HG02678 (cell line): ENCODE data around the gene IL3RA.
A peak's percentile ranks its signal among the peaks of the same experiment; 100 is the strongest.
"Not testable (repeated sequence)": the region's sequence is repeated elsewhere in the genome, so short reads cannot be mapped to it uniquely, and the experiment has no call there.

Experiments
- ATAC-seq: cut with Tn5 transposase; IDR thresholded peaks from one replicate; pipeline ENCODE4 v1.9.1; 2021; ENCODE audit warnings: mild to moderate bottlenecking, moderate library complexity; ENCODE audit not compliant: unreplicated experiment

Gene IL3RA

DNA sequence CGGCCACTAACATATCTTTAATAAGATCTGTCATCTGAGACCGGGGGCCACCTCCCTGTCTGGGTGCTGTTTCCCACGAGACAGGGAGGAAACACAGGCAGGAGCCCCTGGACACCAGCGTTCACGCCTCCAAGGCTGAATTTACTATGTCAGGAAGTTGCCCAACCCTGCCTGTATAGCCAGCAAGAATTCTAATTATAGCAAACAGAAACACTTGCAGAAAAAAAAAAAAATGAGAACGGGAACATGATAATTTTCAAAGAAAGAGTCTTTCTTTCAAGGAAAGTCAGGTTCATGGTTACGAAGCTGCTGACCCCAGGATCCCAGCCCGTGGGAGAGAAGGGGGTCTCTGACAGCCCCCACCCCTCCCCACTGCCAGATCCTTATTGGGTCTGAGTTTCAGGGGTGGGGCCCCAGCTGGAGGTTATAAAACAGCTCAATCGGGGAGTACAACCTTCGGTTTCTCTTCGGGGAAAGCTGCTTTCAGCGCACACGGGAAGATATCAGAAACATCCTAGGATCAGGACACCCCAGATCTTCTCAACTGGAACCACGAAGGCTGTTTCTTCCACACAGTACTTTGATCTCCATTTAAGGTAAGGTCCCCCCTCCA, at the start of gene IL3RA:
Gene IL3RA (plus strand): TSS at position 455 of the 613 bp plus-strand sequence. CDS start 4,981 bp downstream, outside the sequence.
- peak; percentile 64 for ATAC-seq

DNA sequence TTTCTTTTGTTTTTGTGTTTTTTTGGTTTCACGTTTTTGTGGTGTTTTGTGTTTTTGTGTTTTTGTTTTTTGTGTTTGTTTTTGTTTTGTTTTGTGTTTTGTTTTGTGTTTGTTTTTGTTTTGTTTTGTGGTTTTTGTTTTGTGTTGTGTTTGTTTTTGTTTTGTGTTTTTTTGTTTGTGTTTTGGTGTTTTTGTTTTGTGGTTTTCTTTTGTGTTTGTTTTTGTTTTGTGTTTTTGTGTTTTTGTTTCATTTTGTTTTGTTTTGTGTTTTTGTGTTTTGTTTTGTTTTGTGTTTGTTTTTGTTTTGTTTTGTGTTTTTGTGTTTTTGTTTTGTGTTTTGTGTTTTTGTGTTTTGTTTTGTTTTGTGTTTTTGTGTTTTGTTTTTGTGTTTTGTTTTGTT, 47.0 kb upstream of the IL3RA start:
- no peak for ATAC-seq

DNA sequence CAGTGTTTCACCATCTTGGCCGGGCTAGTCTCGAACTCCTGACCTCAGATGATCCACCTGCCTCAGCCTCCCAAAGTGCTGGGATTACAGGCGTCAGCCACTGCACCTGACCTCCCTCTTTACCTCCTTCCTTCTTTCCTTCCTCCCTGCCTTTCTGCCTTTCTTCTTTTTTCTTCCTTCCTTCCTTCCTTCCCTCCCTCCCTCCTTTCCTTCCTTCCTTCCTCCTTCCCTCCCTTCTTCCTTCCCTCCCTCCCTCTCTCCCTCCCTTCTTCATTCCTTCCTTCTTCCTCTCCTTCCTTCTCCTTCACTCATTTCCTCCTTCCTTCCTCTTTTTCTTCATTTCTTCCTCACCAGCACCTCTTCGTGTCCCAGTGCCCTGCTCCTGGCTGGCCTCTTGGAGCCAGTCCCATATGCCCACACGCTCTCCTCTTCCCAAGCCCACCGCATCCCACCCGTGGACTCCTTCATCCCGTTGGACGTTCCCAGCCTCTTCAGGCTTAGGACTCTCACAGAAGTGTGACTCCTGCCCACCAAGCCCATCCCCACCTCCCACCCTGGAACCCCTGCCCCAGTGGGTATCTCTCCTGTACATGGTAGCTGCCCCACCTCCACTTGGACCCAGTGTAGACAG, 45.4 kb upstream of the IL3RA start:
- no peak for ATAC-seq

DNA sequence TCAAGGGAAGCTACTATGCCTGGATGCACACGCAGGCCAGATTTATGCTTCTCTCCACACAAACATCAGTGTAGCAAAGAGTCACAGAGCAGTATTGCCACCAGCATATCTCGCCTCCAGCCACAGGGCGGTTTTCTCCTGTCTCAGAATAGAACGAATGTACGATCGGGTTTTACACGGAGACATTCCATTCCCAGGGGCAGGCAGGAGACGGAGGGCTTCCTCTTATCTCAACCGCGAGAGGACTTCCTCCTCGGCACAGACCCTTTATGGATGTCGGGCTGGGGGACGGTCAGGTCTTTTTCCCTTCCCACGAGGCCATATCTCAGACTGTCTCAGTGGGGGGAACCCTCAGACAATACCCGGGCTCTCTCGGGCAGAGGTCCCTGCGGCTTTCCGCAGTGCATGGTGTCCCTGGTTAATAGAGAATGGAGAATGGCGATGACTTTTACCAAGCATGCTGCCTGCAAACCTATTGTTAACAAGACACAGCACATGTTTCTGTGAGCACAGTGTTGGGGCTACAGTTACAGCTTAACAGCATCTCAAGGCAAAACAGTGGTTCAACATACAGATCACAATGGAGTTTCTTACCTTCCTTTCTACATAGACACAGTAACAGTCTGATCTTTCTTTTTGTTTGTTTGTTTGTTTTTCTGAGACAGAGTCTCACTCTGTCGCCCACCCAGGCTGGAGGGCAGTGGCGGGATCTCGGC, 43.9 kb upstream of the IL3RA start:
- no peak for ATAC-seq

DNA sequence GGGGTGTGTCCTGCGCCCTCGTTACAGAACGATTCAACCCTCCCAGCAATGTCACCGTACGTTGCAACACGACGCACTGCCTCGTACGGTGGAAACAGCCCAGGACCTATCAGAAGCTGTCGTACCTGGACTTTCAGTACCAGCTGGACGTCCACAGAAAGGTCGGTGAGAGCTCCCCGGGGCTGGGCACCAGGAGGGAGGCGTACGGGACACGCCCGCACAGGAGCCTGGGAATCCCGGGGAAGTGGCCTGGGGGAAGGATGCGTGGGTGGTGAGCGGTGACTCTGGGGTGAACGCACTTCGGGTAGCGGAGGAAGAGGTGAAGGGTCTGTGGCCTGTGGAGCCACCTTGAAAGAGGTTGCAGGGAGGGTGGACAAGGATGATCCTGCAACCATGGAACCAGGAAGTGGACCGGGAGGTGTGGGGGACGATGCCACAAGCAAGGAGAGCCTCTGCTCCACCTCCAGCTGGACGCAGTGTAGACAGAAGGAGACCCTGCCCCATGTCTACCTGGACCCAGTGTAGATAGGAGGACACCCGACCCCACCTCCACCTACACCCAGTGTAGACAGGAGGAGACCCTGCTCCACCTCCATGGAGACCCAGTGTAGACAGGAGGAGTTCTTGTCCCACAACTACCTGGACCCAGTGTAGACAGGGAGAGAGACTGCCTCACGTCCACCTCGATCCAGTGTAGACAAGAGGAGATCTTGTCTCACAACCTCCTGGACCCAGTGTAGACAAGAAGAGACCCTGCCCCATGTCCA, 42.1 kb upstream of the IL3RA start:
- no peak for ATAC-seq

DNA sequence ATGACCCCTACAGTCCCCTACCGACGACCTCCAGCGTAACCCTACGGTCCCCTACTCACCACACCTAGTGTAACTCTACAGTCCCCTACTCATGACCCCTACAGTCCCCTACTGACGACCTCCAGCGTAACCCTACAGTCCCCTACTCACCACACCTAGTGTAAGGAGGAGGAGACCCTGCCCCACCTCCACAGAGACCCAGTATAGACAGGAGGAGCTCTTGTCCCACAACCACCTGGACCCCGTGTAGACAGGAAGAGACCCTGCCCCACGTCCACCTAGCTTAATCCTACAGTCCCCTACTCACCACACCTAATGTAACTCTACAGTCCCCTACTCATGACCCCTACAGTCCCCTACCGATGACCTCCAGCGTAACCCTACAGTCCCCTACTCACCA, 41.0 kb upstream of the IL3RA start:
- no peak for ATAC-seq

DNA sequence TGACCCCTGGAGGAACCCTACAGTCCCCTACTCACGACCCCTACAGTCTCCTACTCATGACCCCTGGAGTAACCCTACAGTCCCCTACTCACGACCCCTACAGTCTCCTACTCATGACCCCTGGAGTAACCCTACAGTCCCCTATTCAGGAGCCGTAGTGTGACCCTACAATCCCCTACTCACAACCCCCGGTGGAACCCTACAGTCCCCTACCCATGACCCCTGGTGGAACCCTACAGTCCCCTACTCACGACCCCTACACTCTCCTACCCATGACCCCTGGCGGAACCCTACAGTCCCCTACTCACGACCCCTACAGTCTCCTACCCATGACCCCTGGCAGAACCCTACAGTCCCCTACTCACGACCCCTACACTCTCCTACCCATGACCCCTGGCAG, 39.0 kb upstream of the IL3RA start:
- ATAC-seq: not testable (repeated sequence)

DNA sequence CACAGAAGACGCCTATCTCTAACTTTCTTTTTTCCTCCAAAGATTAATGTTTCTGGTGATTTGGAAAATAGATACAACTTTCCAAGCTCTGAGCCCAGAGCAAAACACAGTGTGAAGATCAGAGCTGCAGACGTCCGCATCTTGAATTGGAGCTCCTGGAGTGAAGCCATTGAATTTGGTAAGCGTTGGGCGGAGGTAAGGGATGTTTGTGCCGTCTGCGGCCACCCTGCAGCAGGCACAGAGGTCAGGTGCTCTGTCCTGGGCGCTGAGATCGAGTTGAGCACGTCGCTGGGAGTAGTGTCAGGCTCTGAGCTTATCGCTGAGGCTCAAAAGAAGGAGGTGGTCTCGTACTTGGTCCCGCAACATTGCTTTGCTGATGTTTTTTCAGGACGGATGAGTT, 36.1 kb upstream of the IL3RA start:
- no peak for ATAC-seq

DNA sequence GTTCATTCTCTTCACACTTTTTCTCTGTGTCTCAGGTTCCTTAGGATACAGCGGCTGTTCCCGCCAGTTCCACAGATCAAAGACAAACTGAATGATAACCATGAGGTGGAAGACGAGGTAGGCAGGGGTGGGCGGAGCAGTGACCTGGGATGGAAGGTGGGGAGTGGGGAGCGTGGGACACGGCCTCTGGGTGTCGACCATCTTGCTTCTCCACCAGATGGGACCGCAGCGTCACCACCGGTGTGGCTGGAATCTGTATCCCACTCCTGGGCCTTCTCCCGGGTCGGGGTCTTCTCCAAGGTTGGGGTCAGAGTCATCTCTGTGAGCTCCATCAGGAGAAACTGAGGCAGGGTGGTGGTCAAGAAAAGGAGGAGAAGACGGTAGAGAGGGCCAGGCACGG, 31.2 kb upstream of the IL3RA start:
- no peak for ATAC-seq

DNA sequence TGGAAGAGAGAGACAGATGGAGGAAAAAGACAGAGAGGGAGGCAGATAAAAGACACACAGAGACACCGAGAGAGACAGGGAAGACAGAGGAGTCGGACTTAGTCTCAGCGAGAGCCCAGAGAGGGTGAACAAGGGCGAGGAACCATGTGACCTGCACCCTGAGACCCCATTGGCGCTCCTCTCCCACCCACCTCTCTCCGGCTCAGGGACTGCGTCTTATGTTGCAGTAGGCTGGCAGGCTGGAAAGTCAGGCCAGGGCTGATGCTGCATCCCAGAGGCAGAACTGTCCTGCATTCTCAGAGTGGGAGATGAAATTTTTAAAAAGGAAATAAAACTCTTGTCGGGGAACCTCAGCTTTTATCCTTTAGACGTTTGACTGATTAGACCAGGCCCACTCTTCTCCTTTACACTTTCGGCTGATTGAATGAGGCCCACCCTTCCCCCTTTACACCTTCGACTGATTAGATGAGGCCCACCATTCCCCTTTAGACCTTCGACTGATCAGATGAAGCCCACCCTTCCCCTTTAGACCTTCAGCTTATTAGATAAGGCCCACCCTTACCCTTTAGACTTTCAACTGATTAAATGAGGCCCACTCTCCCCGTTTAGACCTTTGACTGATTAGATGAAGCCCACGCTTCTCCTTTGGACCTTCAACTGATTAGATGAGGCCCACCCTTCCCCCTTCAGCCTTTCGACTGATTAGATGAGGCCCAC, 29.5 kb upstream of the IL3RA start:
- no peak for ATAC-seq

DNA sequence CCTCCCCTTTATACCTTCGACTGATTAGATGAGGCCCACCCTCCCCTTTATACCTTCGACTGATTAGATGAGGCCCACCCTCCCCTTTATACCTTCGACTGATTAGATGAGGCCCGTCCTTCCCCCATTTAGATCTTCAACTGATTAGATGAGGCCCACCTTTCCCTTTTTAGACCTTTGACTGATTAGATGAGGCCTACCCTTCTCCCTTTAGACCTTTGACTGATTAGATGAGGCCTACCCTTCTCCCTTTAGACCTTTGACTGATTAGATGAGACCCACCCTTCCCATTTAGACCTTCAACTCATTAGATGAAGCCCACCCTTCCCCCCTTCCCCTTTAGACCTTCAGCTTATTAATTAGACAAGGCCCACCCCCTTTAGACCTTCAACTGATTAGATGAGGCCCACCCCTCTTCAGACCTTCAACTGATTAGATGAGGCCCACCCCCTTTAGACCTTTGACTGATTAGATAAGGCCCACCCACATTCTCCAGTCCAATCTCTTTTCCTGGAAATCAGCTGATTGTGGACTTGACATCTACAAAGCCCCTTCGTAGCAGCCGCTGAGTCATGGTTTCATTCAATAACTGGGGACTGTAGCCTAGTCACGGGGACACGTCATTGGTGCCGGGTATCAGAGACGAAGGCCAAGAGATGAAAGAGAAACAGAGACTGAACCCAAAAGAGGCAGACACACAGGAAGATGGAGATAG, 28.8 kb upstream of the IL3RA start:
- no peak for ATAC-seq

DNA sequence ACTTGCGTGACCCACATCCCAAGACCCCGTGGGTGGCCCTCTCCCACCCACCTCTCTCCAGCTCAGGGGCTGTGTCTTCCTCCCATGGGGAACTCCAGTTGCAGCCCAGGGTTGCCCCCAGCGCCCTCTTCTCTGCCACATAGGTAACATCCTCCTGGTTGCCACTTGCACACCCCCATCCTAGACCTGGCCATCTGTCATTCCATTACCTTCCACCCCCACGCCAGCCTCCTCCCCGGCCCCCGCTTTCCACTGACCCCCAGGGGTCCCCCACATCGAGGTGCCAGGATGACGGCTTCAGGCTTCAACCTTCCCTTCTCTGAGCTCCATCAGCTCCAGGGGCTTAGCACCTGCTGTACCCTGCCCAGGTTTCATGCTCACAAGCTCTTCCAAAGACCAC, 28.1 kb upstream of the IL3RA start:
- ATAC-seq: no peak

DNA sequence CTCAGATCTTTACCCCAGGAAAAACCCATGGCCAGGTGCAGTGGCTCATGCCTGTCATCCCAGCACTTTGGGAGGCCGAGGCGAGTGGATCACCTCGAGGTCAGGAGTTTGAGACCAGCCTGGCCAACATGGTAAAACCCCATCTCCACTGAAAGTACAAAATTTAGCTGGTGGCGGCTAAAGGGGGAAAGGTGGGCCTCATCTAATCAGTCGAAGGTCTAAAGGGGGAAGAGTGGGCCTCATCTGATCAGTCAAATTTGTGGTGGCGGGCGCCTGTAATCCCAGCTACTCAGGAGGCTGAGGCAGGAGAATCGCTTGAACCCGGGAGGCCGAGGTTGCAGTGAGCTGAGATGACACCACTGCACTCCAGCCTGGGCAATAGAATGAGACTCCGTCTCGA, 27.7 kb upstream of the IL3RA start:
- ATAC-seq: not testable (repeated sequence)

DNA sequence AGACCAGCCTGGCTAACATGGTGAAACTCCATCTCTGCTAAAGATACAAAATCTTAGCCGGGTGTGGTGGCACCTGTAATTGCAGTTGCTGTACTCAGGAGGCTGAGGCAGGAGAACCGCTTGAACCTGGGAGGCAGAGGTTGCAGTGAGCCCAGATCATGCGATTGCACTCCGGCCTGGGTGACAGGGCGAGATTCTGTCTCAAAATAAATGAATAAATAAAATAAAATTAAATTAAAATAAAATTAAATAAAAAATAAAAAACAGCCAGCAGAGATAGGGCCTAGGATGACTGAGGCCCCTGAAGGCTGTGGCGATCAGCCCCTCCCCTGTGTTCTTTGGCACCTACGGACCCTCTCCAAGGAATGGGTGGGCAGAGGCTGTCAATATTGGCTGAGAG, 22.8 kb upstream of the IL3RA start:
- ATAC-seq: no peak

DNA sequence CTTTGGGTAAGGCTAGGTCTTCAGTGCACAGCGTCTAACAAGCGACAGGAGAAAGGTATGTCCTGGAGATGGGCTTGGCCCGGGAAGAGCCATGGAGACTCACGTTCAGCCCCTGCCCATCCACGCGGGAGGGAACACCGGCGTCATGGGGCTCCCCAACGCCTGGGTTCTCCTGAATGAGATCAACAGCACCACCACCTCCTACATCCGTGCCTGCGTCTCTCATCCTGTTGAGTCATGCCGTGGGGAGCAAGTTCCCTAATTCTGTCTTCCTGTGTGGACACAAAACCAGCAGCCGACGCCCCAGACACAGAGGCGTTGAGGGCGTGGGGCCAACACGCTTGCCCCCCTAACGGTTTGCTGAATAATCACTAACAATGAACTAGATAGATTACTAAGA, 20.1 kb upstream of the IL3RA start:
- ATAC-seq: no peak

DNA sequence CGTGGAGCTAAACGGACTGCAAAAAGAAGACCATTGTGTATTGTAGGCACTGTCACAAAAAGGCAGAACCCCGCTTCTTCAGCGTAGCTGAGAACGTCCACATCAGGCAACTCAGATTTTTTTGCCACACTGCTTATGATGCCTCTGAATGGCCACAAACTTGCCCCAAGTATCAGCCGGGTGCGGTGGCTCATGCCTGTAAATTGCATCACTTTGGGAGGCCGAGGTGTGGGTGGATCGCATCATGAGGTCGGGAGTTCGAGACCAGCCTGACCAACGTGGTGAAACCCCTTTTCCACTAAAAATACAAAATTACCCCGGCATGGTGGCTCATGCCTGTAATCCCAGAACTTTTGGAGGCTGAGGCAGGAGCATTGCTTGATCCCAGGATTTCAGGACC, 14.9 kb upstream of the IL3RA start:
- no peak for ATAC-seq

DNA sequence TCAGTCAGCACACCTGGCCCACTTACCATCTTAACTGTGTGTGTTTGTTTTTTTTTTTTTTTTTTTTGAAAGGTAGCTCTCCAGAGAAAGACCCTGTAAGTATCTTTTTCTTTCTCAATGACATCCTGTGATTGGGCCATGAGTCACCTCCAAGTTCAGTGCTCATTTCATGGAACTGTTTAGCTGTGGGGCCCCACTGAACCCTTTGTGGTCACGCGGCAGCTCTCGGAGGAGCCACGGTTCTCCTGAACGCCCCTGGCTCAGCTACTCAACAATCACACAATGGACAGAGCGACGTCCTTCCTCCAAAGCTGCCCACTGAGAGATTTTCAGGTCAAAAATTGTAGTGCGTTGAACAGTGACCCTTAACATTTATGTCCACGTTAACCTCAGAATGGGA, 14.2 kb upstream of the IL3RA start:
- no peak for ATAC-seq

DNA sequence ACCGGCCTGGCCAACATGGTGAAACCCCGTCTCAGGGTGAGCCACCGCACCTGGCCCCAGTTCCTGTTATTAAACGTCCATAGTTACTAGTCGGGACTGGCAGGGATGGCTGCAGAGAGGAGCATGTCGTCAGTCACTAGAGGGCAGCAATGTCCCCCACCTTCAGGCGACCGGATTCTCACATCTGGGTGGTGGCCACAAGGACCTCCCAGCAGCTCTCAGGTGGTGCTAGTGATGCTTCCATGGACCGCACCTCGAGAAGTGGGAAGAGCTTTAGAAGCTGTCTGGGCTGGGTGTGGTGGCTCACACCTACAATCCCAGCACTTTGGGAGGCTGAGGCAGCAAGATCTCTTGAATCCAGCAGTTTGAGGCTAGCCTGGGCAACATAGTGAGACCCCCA, 13.3 kb upstream of the IL3RA start:
- peak; percentile 77 for ATAC-seq

DNA sequence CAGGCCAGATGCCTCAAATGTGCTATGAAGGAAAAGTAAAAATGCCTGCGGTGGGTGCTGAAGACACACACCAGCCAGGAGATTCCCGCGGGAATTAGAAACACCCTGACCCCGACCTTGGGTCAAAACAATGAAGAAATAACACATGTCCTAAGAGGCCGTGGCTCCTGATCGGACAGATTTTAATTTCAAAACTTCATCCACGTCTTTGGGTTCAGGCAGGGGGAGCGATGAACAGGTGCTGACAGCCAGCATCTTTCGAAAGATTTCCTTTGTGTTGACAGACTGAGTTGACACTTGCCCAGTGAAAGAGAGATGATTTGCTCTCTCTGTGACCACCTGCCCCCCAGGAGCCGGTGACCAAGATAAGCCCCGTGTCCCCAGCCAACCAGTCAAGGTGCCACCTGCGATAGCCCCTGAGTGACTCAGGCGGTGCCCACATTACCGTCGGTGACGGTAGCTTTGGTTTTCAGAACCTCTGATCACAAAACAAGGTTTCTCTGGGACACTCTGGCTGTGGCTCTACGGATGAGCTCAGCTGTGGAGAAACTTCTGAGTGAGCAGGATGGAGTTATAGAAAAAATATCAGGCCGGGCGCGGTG, 11.0 kb upstream of the IL3RA start:
- ATAC-seq: no peak
